ENCODE measurements around the gene LEF1. TPM values are rescaled to one million over a fixed set of nuclear protein-coding genes. Genes with fewer than 3 reads are reported as not detected.

LEF1 gene
- total and polyA plus RNA-seq, 9 of the 15 experiments (the other 6 are each of a cell fraction or from before 2014, with no cell fraction given): 15.1 to 81.1 (median 29.7) TPM

GRCh38 chr4:108044951-108045686 lies 123.6 kb downstream of the LEF1 start (continued):
- TF ChIP-seq NFE2L1 (tag; IDR thresholded peaks at IDR 0.05; ENCODE audit: borderline replicate concordance, low read depth): no peak
- no peak for TF ChIP-seq CEBPB (tag; IDR thresholded peaks at IDR 0.05)
- TF ChIP-seq RBM14 (IDR thresholded peaks at IDR 0.05; ENCODE audit: borderline replicate concordance, insufficient read depth, low read depth, low read length): no peak
- no peak for TF ChIP-seq FOXM1 (IDR thresholded peaks at IDR 0.05; ENCODE audit: low read depth)
- no peak for TF ChIP-seq FOXM1 (CRISPR knock-in tag; IDR thresholded peaks at IDR 0.05; ENCODE audit: low read depth)
- TF ChIP-seq CAMTA2 (CRISPR knock-in tag; conservative IDR thresholded peaks at IDR 0.05): no peak
- no peak for TF ChIP-seq ID3 (CRISPR knock-in tag; IDR thresholded peaks at IDR 0.05)
- no peak for TF ChIP-seq ID3 (tag; IDR thresholded peaks at IDR 0.05)
- no peak for TF ChIP-seq ZNF639 (CRISPR knock-in tag; conservative IDR thresholded peaks at IDR 0.05 in 1 of 2, IDR thresholded peaks at IDR 0.05 in 1 of 2)
- TF ChIP-seq ZNF384 (IDR thresholded peaks at IDR 0.05; ENCODE audit: low read depth, low read length): no peak
- TF ChIP-seq FOXJ3 (CRISPR knock-in tag; IDR thresholded peaks at IDR 0.05): no peak
- TF ChIP-seq NFE2 (IDR thresholded peaks at IDR 0.05; ENCODE audit: low read depth): peak; percentile 62; the same call in 1 of the 2 replicates
- TF ChIP-seq PRPF4 (IDR thresholded peaks at IDR 0.05; ENCODE audit: insufficient read depth, low read depth, low read length, poor library complexity, severe bottlenecking): no peak
- no peak for TF ChIP-seq NFIX (CRISPR knock-in tag; IDR thresholded peaks at IDR 0.05; ENCODE audit: low read depth)
- no peak for TF ChIP-seq BRF1 (IDR thresholded peaks at IDR 0.05; ENCODE audit: borderline replicate concordance, extremely low read depth, insufficient read length)
- no peak for TF ChIP-seq ZNF41 (CRISPR knock-in tag; conservative IDR thresholded peaks at IDR 0.05)
- TF ChIP-seq ZNF395 (CRISPR knock-in tag; IDR thresholded peaks at IDR 0.05): no peak
- no peak for TF ChIP-seq ZHX1 (conservative IDR thresholded peaks at IDR 0.05; ENCODE audit: low read length)
- no peak for TF ChIP-seq GATAD2B (IDR thresholded peaks at IDR 0.05; ENCODE audit: borderline replicate concordance)
- no peak for TF ChIP-seq NEUROD1 (IDR thresholded peaks at IDR 0.05; ENCODE audit: borderline replicate concordance, low read depth, low read length, partially characterized antibody)
- TF ChIP-seq CXXC5 (CRISPR knock-in tag; IDR thresholded peaks at IDR 0.05): peak; percentile 41; the same call in 1 of the 2 replicates
- TF ChIP-seq CHD2 (IDR thresholded peaks at IDR 0.05; ENCODE audit: low read depth, low read length): no peak

Data from K562 (cell line).